HEK293 (cell line): ENCODE measurements around the gene MIGA1.

Experiments used
- CTCF ChIA-PET: fragments of 350-600 bp; formaldehyde crosslinking; extraction: SDS; loops from one replicate; lab custom pipeline; 2021; ENCODE audit warnings: antibody characterized with exemption; lab: Yijun Ruan, JAX
- POLR2A ChIA-PET: fragments of 300-600 bp; formaldehyde crosslinking; extraction: SDS; loops from one replicate; lab custom pipeline; 2020; ENCODE audit warnings: antibody characterized with exemption, inconsistent platforms; lab: Yijun Ruan, JAX
- H3K27ac ChIP-seq: fragments of 200-500 bp; sonication (Bioruptor generic); 2 replicates; pipeline ENCODE4 v1.5.1; 2014; ENCODE audit warnings: low read depth, low read length, control low read depth, inconsistent platforms; ENCODE audit errors: extremely low read depth
- H3K36me3 ChIP-seq, 2 experiments: fragments of 200-500 bp in 1 of 2; sonication (Bioruptor generic) in 1 of 2; 1 replicate in 1 of 2; 2 replicates in 1 of 2; pipeline ENCODE4 v1.5.1; 2014 to 2017; ENCODE audit warnings: inconsistent platforms in 2 of 2, low read length in 2 of 2; ENCODE audit not compliant: control insufficient read depth in 2 of 2, insufficient read depth in 1 of 2
- H3K4me1 ChIP-seq: fragments of 200-500 bp; sonication (Bioruptor generic); 2 replicates; pipeline ENCODE4 v1.5.1; 2014; ENCODE audit warnings: mild to moderate bottlenecking, low read length, inconsistent platforms; ENCODE audit not compliant: control insufficient read depth, insufficient read depth
- H3K4me3 ChIP-seq: 2 replicates; pipeline ENCODE4 v1.5.1; 2011; ENCODE audit warnings: low read depth, mild to moderate bottlenecking, control low read depth, low read length, moderate library complexity
- H3K9me3 ChIP-seq: fragments of 200-500 bp; sonication (Bioruptor generic); 2 replicates; pipeline ENCODE4 v1.5.1; 2014; ENCODE audit warnings: low read depth, low read length, inconsistent platforms; ENCODE audit not compliant: control insufficient read depth, insufficient read depth
- FEZF1 ChIP-seq: fragments of 450-650 bp; formaldehyde crosslinking; IDR thresholded peaks from 2 replicates; pipeline ENCODE4 v1.5.1; 2016; ENCODE audit warnings: missing biosample characterization, missing genetic modification characterization
- GLI4 ChIP-seq: fragments of 450-650 bp; formaldehyde crosslinking; IDR thresholded peaks from 2 replicates; pipeline ENCODE4 v1.5.1; 2016; ENCODE audit warnings: missing biosample characterization, missing genetic modification characterization
- OSR2 ChIP-seq: fragments of 450-650 bp; formaldehyde crosslinking; IDR thresholded peaks from 2 replicates; pipeline ENCODE4 v1.5.1; 2016; ENCODE audit warnings: missing biosample characterization, missing genetic modification characterization
- ZNF114 ChIP-seq: fragments of 450-650 bp; formaldehyde crosslinking; IDR thresholded peaks from 2 replicates; pipeline ENCODE4 v1.5.0; 2017; ENCODE audit warnings: missing biosample characterization, missing genetic modification characterization
- ZNF140 ChIP-seq: fragments of 450-650 bp; formaldehyde crosslinking; IDR thresholded peaks from 2 replicates; pipeline ENCODE4 v1.5.1; 2016; ENCODE audit warnings: missing biosample characterization, missing genetic modification characterization
- ZNF169 ChIP-seq: fragments of 450-650 bp; formaldehyde crosslinking; IDR thresholded peaks from 2 replicates; pipeline ENCODE4 v1.5.1; 2016; ENCODE audit warnings: missing biosample characterization, missing genetic modification characterization
- ZNF221 ChIP-seq: fragments of 450-650 bp; formaldehyde crosslinking; IDR thresholded peaks from 2 replicates; pipeline ENCODE4 v1.5.1; 2017; ENCODE audit warnings: missing biosample characterization, missing genetic modification characterization, borderline replicate concordance
- ZNF302 ChIP-seq: fragments of 450-650 bp; formaldehyde crosslinking; IDR thresholded peaks from 2 replicates; pipeline ENCODE4 v1.5.1; 2016; ENCODE audit warnings: missing biosample characterization, missing genetic modification characterization, low read depth
- ZNF341 ChIP-seq: fragments of 450-650 bp; formaldehyde crosslinking; IDR thresholded peaks from 2 replicates; pipeline ENCODE4; 2016; ENCODE audit warnings: low read depth, missing biosample characterization, missing genetic modification characterization
- ZNF350 ChIP-seq: fragments of 450-650 bp; formaldehyde crosslinking; IDR thresholded peaks from 2 replicates; pipeline ENCODE4 v1.5.0; 2017; ENCODE audit warnings: missing biosample characterization, mild to moderate bottlenecking, missing genetic modification characterization
- ZNF391 ChIP-seq: fragments of 450-650 bp; formaldehyde crosslinking; IDR thresholded peaks from 2 replicates; pipeline ENCODE4 v1.5.1; 2016; ENCODE audit warnings: low read depth, missing biosample characterization, missing genetic modification characterization, borderline replicate concordance
- ZNF473 ChIP-seq: fragments of 450-650 bp; formaldehyde crosslinking; IDR thresholded peaks from 2 replicates; pipeline ENCODE4 v1.5.1; 2017; ENCODE audit warnings: missing biosample characterization, missing genetic modification characterization
- ZNF501 ChIP-seq: fragments of 450-650 bp; formaldehyde crosslinking; IDR thresholded peaks from 2 replicates; pipeline ENCODE4 v1.5.1; 2016; ENCODE audit warnings: missing biosample characterization, missing genetic modification characterization
- ZNF670 ChIP-seq: fragments of 450-650 bp; formaldehyde crosslinking; IDR thresholded peaks from 2 replicates; pipeline ENCODE4 v1.5.1; 2016; ENCODE audit warnings: missing biosample characterization, missing genetic modification characterization, low read depth
- ZSCAN23 ChIP-seq: fragments of 450-650 bp; formaldehyde crosslinking; IDR thresholded peaks from 2 replicates; pipeline ENCODE4 v1.5.1; 2016; ENCODE audit warnings: missing biosample characterization, missing genetic modification characterization
- TF ChIP-seq, protein P1 (sequence below): fragments of 450-650 bp; formaldehyde crosslinking; IDR thresholded peaks from 2 replicates; pipeline ENCODE4 v1.5.1; 2017; ENCODE audit warnings: missing biosample characterization, missing genetic modification characterization
- TF ChIP-seq, protein P2 (sequence below): fragments of 450-650 bp; formaldehyde crosslinking; IDR thresholded peaks from 2 replicates; pipeline ENCODE4 v1.5.1; 2016; ENCODE audit warnings: missing biosample characterization, missing genetic modification characterization
- TF ChIP-seq, protein P3 (sequence below): fragments of 450-650 bp; formaldehyde crosslinking; optimal IDR thresholded peaks from 2 replicates; pipeline ENCODE3; 2016; ENCODE audit warnings: missing biosample characterization, mild to moderate bottlenecking, missing genetic modification characterization

The MIGA1 gene

DNA sequence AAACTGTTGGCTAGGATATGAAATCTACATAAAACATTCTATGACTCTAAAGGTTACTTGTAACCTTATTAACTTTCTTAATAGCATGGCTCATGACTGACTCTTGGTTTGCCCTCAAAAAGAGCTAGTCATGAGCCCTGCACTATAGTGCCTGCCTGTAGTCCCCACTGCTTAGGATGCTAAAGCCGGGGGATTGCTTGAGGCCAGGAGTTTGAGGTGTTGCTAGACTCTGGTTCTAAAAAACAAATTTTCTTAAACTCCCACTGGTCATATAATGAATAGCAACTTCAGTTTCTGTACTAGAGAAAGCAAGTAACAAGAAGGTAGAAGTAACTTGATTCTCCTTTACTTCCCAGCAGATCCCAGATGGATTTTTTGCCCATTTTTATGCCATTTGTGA is 93.2 kb downstream of the MIGA1 start (continued):
- TF ChIP-seq, protein P1, sequence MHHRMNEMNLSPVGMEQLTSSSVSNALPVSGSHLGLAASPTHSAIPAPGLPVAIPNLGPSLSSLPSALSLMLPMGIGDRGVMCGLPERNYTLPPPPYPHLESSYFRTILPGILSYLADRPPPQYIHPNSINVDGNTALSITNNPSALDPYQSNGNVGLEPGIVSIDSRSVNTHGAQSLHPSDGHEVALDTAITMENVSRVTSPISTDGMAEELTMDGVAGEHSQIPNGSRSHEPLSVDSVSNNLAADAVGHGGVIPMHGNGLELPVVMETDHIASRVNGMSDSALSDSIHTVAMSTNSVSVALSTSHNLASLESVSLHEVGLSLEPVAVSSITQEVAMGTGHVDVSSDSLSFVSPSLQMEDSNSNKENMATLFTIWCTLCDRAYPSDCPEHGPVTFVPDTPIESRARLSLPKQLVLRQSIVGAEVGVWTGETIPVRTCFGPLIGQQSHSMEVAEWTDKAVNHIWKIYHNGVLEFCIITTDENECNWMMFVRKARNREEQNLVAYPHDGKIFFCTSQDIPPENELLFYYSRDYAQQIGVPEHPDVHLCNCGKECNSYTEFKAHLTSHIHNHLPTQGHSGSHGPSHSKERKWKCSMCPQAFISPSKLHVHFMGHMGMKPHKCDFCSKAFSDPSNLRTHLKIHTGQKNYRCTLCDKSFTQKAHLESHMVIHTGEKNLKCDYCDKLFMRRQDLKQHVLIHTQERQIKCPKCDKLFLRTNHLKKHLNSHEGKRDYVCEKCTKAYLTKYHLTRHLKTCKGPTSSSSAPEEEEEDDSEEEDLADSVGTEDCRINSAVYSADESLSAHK (tag by site-specific recombination): no peak
- TF ChIP-seq ZNF221: no peak
- no peak for TF ChIP-seq ZNF391 (tag by site-specific recombination)
- no peak for TF ChIP-seq GLI4 (tag by site-specific recombination)
- TF ChIP-seq ZNF341 (tag by site-specific recombination): no peak
- no peak for TF ChIP-seq ZNF670 (tag by site-specific recombination)
- no peak for TF ChIP-seq ZNF114 (tag by site-specific recombination)
- no peak for TF ChIP-seq ZSCAN23 (tag by site-specific recombination)
- no peak for TF ChIP-seq ZNF169 (tag by site-specific recombination)
- TF ChIP-seq FEZF1 (tag by site-specific recombination): no peak
- TF ChIP-seq ZNF350: no peak
- TF ChIP-seq, protein P2, sequence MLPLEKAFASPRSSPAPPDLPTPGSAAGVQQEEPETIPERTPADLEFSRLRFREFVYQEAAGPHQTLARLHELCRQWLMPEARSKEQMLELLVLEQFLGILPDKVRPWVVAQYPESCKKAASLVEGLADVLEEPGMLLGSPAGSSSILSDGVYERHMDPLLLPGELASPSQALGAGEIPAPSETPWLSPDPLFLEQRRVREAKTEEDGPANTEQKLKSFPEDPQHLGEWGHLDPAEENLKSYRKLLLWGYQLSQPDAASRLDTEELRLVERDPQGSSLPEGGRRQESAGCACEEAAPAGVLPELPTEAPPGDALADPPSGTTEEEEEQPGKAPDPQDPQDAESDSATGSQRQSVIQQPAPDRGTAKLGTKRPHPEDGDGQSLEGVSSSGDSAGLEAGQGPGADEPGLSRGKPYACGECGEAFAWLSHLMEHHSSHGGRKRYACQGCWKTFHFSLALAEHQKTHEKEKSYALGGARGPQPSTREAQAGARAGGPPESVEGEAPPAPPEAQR (tag by site-specific recombination): no peak
- TF ChIP-seq, all 188 proteins: peak for 0

DNA sequence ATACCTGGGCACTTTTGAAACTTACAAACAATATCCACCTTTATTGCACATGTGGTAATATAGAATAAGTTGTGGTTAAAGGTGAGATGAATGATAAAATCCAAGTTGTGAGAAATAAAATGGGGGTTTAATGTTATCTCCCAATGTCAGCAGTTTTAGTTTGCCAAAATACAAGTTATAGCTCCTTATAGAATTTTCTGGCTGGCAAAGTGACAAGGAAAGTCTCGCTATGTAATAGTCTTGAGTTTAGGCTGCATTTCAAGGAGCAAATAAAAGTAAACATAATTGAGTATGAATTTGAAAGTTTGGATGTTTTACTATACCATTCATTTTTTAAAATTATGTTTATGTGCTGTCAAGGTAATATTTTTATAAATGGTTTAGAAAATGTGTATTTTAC is 94.0 kb downstream of the MIGA1 start:
- POLR2A ChIA-PET: no interaction called here
- no peak for TF ChIP-seq ZNF473 (tag by site-specific recombination)
- no peak for TF ChIP-seq ZNF302 (tag by site-specific recombination)
- Histone ChIP-seq H3K36me3 (peaks cover 0 to 2% of the 10 kb centered on the region in 2 experiments; a peak in 2 of 3 replicates), H3K4me3 (no peak overlapping the region), H3K9me3 (no peaks in the 10 kb centered on the region), H3K27ac (no peak overlapping the region), H3K4me1 (no peaks in the 10 kb centered on the region)
- CTCF ChIA-PET: no interaction called here

DNA sequence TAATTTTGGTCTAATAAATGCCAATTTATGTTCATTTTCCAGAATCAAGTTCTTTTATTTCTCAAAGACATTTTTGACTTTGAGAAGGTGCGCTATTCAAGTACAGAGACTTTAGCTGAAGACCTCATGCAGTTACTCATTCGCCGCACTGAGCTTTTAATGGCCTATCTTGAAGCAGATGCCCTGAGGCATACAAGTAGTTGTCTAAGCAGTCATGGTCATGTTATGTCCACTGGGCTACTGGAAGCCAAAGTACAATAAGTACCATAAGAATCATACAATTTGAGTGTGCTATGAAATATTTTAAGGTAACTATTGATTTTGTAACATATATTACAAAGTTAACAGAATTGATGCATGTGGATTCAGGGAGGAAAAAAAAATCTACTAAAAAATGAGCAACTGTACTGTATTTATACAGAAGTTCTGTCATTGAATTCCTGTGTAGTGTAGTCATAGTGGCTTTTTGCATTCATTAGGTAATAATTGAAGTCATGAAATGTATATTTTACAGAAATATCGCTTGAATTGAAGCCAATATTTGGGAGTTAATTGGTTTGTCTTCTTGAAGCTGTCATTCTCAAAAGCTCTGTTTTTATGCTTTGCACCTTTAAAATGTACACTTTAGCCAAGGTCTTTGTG is 95.5 kb downstream of the MIGA1 start:
- Histone ChIP-seq H3K4me3 (no peak overlapping the region), H3K27ac (no peak overlapping the region), H3K36me3 (no peaks in the 10 kb centered on the region; a peak in 1 of 3 replicates)
- no peak for TF ChIP-seq ZNF140 (tag by site-specific recombination)
- TF ChIP-seq FEZF1 (tag by site-specific recombination): peak; percentile 8; the same call in 1 of the 2 replicates
- TF ChIP-seq, protein P3, sequence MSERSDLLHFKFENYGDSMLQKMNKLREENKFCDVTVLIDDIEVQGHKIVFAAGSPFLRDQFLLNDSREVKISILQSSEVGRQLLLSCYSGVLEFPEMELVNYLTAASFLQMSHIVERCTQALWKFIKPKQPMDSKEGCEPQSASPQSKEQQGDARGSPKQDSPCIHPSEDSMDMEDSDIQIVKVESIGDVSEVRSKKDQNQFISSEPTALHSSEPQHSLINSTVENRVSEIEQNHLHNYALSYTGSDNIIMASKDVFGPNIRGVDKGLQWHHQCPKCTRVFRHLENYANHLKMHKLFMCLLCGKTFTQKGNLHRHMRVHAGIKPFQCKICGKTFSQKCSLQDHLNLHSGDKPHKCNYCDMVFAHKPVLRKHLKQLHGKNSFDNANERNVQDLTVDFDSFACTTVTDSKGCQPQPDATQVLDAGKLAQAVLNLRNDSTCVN (tag by site-specific recombination): no peak
- TF ChIP-seq ZNF501 (tag by site-specific recombination): no peak
- TF ChIP-seq OSR2 (tag by site-specific recombination): peak; percentile 59
- TF ChIP-seq, all 188 proteins: peak for 2
- no peaks in the 10 kb centered on the region for H3K4me1 ChIP-seq
- ChIA-PET CTCF (interaction anchor here (0.6 kb wide), 1 partner anchor 457 kb away, joined by 4 read pairs; no protein-coding TSS in a partner anchor), POLR2A (interaction anchor here (0.7 to 1.2 kb wide), 2 partner anchors 9 to 13 kb away, joined by 3 to 5 read pairs; partner anchors contain the start of gene NEXN)
- H3K9me3 ChIP-seq: no peaks in the 10 kb centered on the region
